OCI-LY7 (cell line): ENCODE results near the gene HOXB3.

ENCODE experiments used
- EZH2phosphoT487 ChIP-seq: fragments of 200-600 bp; sonication (generic); IDR thresholded peaks from 2 replicates; pipeline ENCODE4 v1.6.1; 2018; ENCODE audit warnings: low read depth, borderline replicate concordance, mild to moderate bottlenecking, mixed run types, antibody characterized with exemption, low read length, moderate library complexity, mixed read lengths
- TF ChIP-seq, protein P1 (sequence below): fragments of 200-600 bp; sonication (generic); conservative IDR thresholded peaks from 2 replicates; pipeline ENCODE4 v1.5.1; 2014; ENCODE audit warnings: mild to moderate bottlenecking, antibody characterized with exemption, low read length, moderate library complexity, mixed read lengths

DNA sequence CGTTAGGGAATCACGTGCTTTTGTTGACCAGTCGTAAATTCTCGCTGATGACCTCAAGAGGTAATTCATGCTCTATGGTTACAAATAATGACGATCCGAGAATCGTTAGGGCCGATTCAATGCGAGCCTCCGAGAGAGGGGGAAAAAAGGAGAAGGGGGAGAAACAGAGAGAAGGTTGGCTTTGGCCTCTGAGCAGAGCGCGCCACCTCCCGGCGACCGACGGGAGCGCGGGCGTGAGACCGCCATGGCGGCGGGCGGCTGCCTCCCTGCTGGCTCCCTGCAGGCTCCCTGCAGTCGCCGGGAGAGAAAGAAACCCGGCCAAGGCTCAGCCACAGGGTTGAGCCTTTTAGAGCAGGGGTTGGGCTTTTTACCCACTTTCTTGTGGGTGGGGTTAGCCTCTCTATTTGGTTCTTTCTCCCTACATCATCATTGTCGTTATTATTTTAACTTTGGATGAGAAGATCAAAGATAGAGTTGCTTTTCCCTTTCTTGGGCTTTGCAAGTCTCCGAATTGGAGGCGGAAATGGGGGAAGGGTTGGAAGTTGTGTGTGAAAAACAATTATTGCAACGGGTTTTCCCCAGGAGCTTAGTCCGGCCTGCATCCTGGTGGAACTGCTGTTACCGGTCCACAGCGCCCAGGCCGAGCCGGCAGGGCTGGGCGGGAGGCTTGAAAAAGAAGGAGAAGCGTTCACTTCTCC lies 3.9 kb upstream of the HOXB3 start:
- TF ChIP-seq, protein P1, sequence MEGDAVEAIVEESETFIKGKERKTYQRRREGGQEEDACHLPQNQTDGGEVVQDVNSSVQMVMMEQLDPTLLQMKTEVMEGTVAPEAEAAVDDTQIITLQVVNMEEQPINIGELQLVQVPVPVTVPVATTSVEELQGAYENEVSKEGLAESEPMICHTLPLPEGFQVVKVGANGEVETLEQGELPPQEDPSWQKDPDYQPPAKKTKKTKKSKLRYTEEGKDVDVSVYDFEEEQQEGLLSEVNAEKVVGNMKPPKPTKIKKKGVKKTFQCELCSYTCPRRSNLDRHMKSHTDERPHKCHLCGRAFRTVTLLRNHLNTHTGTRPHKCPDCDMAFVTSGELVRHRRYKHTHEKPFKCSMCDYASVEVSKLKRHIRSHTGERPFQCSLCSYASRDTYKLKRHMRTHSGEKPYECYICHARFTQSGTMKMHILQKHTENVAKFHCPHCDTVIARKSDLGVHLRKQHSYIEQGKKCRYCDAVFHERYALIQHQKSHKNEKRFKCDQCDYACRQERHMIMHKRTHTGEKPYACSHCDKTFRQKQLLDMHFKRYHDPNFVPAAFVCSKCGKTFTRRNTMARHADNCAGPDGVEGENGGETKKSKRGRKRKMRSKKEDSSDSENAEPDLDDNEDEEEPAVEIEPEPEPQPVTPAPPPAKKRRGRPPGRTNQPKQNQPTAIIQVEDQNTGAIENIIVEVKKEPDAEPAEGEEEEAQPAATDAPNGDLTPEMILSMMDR: peak; percentile 85
- no peak for TF ChIP-seq EZH2phosphoT487
